Kidney epithelial cell (primary cell): Measurements from ENCODE around the gene RHCG. TPM values are rescaled to one million over a fixed set of nuclear protein-coding genes. Genes with fewer than 3 reads are reported as not detected.

ENCODE experiments used
- DNase-seq: peaks from one replicate; pipeline ENCODE4 v3.0.0-alpha.2; 2010; ENCODE audit warnings: low read depth
- H3K27me3 ChIP-seq: 2 replicates; pipeline ENCODE4 v1.6.0; 2011; ENCODE audit warnings: low read length; ENCODE audit not compliant: control insufficient read depth, insufficient read depth
- H3K36me3 ChIP-seq: 2 replicates; pipeline ENCODE4 v1.5.1; 2011; ENCODE audit warnings: low read length; ENCODE audit not compliant: control insufficient read depth, insufficient read depth
- H3K4me3 ChIP-seq: 2 replicates; pipeline ENCODE4 v1.5.1; 2011; ENCODE audit warnings: low read depth, mild to moderate bottlenecking, control low read depth, low read length
- CTCF ChIP-seq: IDR thresholded peaks from 2 replicates; pipeline ENCODE4 v1.5.1; 2011; ENCODE audit warnings: mild to moderate bottlenecking, moderate library complexity, low read length, control low read depth, inconsistent platforms; ENCODE audit not compliant: insufficient read depth, poor library complexity, severe bottlenecking
- total RNA-seq: library from RNA; depleted of rRNA; stranded (reverse); fragments of >200 nt; gene quantifications from 2 replicates; pipeline ENCODE4 v1.2.3, GENCODE V29; 2015

RHCG gene
- total RNA-seq, 1 donor from 2014 or later: 0.04 TPM

GRCh38 chr15:89531796-89532537, 35.6 kb upstream of the RHCG start:
- DNase-seq: no peak
- no peak for TF ChIP-seq CTCF
- Histone ChIP-seq H3K4me3 (no peak overlapping the region), H3K27me3 (peaks cover 6% of the 10 kb centered on the region), H3K36me3 (no peaks in the 10 kb centered on the region)

GRCh38 chr15:89530976-89531375, 34.6 kb upstream of the RHCG start:
- H3K36me3 ChIP-seq: no peaks in the 10 kb centered on the region
- H3K27me3 ChIP-seq: peaks cover 8% of the 10 kb centered on the region
- no peak for DNase-seq
- no peak for TF ChIP-seq CTCF
- no peak overlapping the region for H3K4me3 ChIP-seq

DNA sequence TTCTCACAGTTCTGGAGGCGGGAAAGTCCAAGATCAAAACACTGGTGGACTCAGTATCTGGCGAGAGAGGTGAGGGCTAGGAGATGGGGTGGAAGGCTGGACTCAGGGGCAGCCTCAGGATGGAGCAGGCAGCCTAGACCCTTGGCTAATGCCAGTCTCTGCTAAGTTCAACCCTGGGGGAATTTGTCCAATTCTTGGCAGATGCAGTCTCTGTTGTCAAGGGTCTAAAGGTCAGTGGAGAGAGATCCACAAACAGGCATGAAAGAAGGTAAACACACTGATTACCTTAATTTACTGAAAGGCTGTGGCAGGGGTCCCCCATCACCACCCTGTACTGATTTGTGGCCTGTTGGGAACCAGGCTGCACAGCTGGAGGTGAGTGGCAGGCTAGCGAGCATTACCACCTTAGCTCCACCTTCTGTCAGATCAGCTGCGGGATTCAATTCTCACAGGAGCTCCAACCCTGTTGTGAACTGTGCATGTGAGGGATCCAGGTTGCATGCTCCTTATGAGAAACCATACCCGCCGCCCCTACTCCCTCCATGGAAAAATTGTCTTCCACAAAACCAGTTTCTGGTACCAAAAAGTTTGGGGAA, 32.5 kb upstream of the RHCG start:
- Histone ChIP-seq H3K4me3 (no peak overlapping the region), H3K36me3 (no peaks in the 10 kb centered on the region), H3K27me3 (peaks cover 8% of the 10 kb centered on the region)
- no peak for TF ChIP-seq CTCF
- no peak for DNase-seq

- no peak for TF ChIP-seq CTCF
- peaks cover 12% of the 10 kb centered on the region for H3K27me3 ChIP-seq
These were observed 30.4 kb upstream of the RHCG start for GRCh38 chr15:89526601-89527441.

GRCh38 chr15:89526181-89526580, 29.8 kb upstream of the RHCG start:
- Histone ChIP-seq H3K36me3 (no peaks in the 10 kb centered on the region), H3K27me3 (peaks cover 12% of the 10 kb centered on the region), H3K4me3 (no peak overlapping the region)
- DNase-seq: no peak
- TF ChIP-seq CTCF: no peak

More at GRCh38 chr15:89526601-89527441, 30.4 kb upstream of the RHCG start:
- H3K4me3 ChIP-seq: no peak overlapping the region
- no peak for DNase-seq
- no peaks in the 10 kb centered on the region for H3K36me3 ChIP-seq
